HEK293 (cell line): Measurements from ENCODE around the gene ITPR3.

ENCODE experiments used
- KLF8 ChIP-seq: fragments of 450-650 bp; formaldehyde crosslinking; IDR thresholded peaks from 2 replicates; pipeline ENCODE4 v1.5.1; 2016; ENCODE audit warnings: missing biosample characterization, missing genetic modification characterization
- MYNN ChIP-seq: fragments of 450-650 bp; formaldehyde crosslinking; IDR thresholded peaks from 2 replicates; pipeline ENCODE4 v1.5.1; 2016; ENCODE audit warnings: missing biosample characterization, missing genetic modification characterization, borderline replicate concordance
- SCRT1 ChIP-seq: fragments of 450-650 bp; formaldehyde crosslinking; IDR thresholded peaks from 2 replicates; pipeline ENCODE4 v1.5.1; 2016; ENCODE audit warnings: missing biosample characterization, missing genetic modification characterization, borderline replicate concordance
- SP2 ChIP-seq: fragments of 450-650 bp; formaldehyde crosslinking; IDR thresholded peaks from 2 replicates; pipeline ENCODE4 v1.5.1; 2016; ENCODE audit warnings: missing biosample characterization, missing genetic modification characterization
- ZBTB20 ChIP-seq: fragments of 450-650 bp; formaldehyde crosslinking; IDR thresholded peaks from 2 replicates; pipeline ENCODE4 v1.5.1; 2016; ENCODE audit warnings: missing biosample characterization, missing genetic modification characterization
- ZBTB7A ChIP-seq: fragments of 450-650 bp; formaldehyde crosslinking; IDR thresholded peaks from 2 replicates; pipeline ENCODE4 v1.5.1; 2016; ENCODE audit warnings: low read depth, missing biosample characterization, missing genetic modification characterization
- ZFP37 ChIP-seq: fragments of 450-650 bp; formaldehyde crosslinking; IDR thresholded peaks from 2 replicates; pipeline ENCODE4 v1.5.1; 2016; ENCODE audit warnings: missing biosample characterization, missing genetic modification characterization
- ZFP41 ChIP-seq: fragments of 450-650 bp; formaldehyde crosslinking; IDR thresholded peaks from 2 replicates; pipeline ENCODE4 v1.5.1; 2016; ENCODE audit warnings: missing biosample characterization, missing genetic modification characterization, borderline replicate concordance
- ZNF114 ChIP-seq: fragments of 450-650 bp; formaldehyde crosslinking; IDR thresholded peaks from 2 replicates; pipeline ENCODE4 v1.5.0; 2017; ENCODE audit warnings: missing biosample characterization, missing genetic modification characterization
- ZNF133 ChIP-seq: fragments of 450-650 bp; formaldehyde crosslinking; IDR thresholded peaks from 2 replicates; pipeline ENCODE4 v1.5.1; 2016; ENCODE audit warnings: missing biosample characterization, missing genetic modification characterization
- ZNF138 ChIP-seq: fragments of 450-650 bp; formaldehyde crosslinking; IDR thresholded peaks from 2 replicates; pipeline ENCODE4 v1.5.1; 2016; ENCODE audit warnings: missing biosample characterization, missing genetic modification characterization, borderline replicate concordance
- ZNF248 ChIP-seq: fragments of 450-650 bp; formaldehyde crosslinking; IDR thresholded peaks from 2 replicates; pipeline ENCODE4 v1.5.1; 2017; ENCODE audit warnings: missing biosample characterization, missing genetic modification characterization
- ZNF292 ChIP-seq: fragments of 450-650 bp; formaldehyde crosslinking; IDR thresholded peaks from 2 replicates; pipeline ENCODE4 v1.5.1; 2016; ENCODE audit warnings: low read depth, missing biosample characterization, missing genetic modification characterization, borderline replicate concordance
- ZNF423 ChIP-seq: fragments of 450-650 bp; formaldehyde crosslinking; IDR thresholded peaks from 2 replicates; pipeline ENCODE4 v1.5.1; 2016; ENCODE audit warnings: missing biosample characterization, missing genetic modification characterization
- ZNF510 ChIP-seq: fragments of 450-650 bp; formaldehyde crosslinking; IDR thresholded peaks from 2 replicates; pipeline ENCODE4 v1.5.1; 2018; ENCODE audit warnings: mild to moderate bottlenecking, missing genetic modification characterization, missing biosample characterization; ENCODE audit not compliant: insufficient replicate concordance
- ZNF521 ChIP-seq: fragments of 450-650 bp; formaldehyde crosslinking; IDR thresholded peaks from 2 replicates; pipeline ENCODE4 v1.5.1; 2017; ENCODE audit warnings: missing biosample characterization, mild to moderate bottlenecking, missing genetic modification characterization
- ZNF623 ChIP-seq: fragments of 450-650 bp; formaldehyde crosslinking; IDR thresholded peaks from 2 replicates; pipeline ENCODE4 v1.5.1; 2016; ENCODE audit warnings: missing biosample characterization, missing genetic modification characterization
- ZNF670 ChIP-seq: fragments of 450-650 bp; formaldehyde crosslinking; IDR thresholded peaks from 2 replicates; pipeline ENCODE4 v1.5.1; 2016; ENCODE audit warnings: missing biosample characterization, missing genetic modification characterization, low read depth
- ZNF707 ChIP-seq: fragments of 450-650 bp; formaldehyde crosslinking; IDR thresholded peaks from 2 replicates; pipeline ENCODE4 v1.5.1; 2016; ENCODE audit warnings: missing biosample characterization, missing genetic modification characterization
- ZNF776 ChIP-seq: fragments of 450-650 bp; formaldehyde crosslinking; IDR thresholded peaks from 2 replicates; pipeline ENCODE4 v1.5.0; 2017; ENCODE audit warnings: missing biosample characterization, missing genetic modification characterization, borderline replicate concordance
- ZNF843 ChIP-seq: fragments of 450-650 bp; formaldehyde crosslinking; IDR thresholded peaks from 2 replicates; pipeline ENCODE4 v1.5.1; 2016; ENCODE audit warnings: missing biosample characterization, missing genetic modification characterization
- ZSCAN30 ChIP-seq: fragments of 450-650 bp; IDR thresholded peaks from 2 replicates; pipeline ENCODE4 v1.5.1; 2018; ENCODE audit warnings: missing biosample characterization, mild to moderate bottlenecking, missing genetic modification characterization, moderate library complexity
- TF ChIP-seq, protein P1 (sequence below): fragments of 450-650 bp; formaldehyde crosslinking; IDR thresholded peaks from 2 replicates; pipeline ENCODE4 v1.5.1; 2016; ENCODE audit warnings: missing biosample characterization, missing genetic modification characterization
- TF ChIP-seq, protein P2 (sequence below): fragments of 450-650 bp; IDR thresholded peaks from 2 replicates; pipeline ENCODE4 v1.5.1; 2018; ENCODE audit warnings: missing biosample characterization, missing genetic modification characterization
- TF ChIP-seq, protein P3 (sequence below): IDR thresholded peaks from 2 replicates; pipeline ENCODE4 v1.6.1; 2011; ENCODE audit warnings: mild to moderate bottlenecking, low read depth, low read length, borderline replicate concordance
- TF ChIP-seq, protein P4 (sequence below): fragments of 450-650 bp; formaldehyde crosslinking; IDR thresholded peaks from 2 replicates; pipeline ENCODE4 v1.5.1; 2016; ENCODE audit warnings: missing biosample characterization, missing genetic modification characterization
- TF ChIP-seq, protein P5 (sequence below): fragments of 450-650 bp; formaldehyde crosslinking; IDR thresholded peaks from 2 replicates; pipeline ENCODE4 v1.5.1; 2016; ENCODE audit warnings: missing biosample characterization, missing genetic modification characterization
- TF ChIP-seq, protein P6 (sequence below): fragments of 450-650 bp; formaldehyde crosslinking; IDR thresholded peaks from 2 replicates; pipeline ENCODE4; 2016; ENCODE audit warnings: missing biosample characterization, missing genetic modification characterization
- TF ChIP-seq, protein P7 (sequence below): fragments of 450-650 bp; formaldehyde crosslinking; IDR thresholded peaks from 2 replicates; pipeline ENCODE4 v1.5.1; 2017; ENCODE audit warnings: missing biosample characterization, missing genetic modification characterization

ITPR3 gene

DNA sequence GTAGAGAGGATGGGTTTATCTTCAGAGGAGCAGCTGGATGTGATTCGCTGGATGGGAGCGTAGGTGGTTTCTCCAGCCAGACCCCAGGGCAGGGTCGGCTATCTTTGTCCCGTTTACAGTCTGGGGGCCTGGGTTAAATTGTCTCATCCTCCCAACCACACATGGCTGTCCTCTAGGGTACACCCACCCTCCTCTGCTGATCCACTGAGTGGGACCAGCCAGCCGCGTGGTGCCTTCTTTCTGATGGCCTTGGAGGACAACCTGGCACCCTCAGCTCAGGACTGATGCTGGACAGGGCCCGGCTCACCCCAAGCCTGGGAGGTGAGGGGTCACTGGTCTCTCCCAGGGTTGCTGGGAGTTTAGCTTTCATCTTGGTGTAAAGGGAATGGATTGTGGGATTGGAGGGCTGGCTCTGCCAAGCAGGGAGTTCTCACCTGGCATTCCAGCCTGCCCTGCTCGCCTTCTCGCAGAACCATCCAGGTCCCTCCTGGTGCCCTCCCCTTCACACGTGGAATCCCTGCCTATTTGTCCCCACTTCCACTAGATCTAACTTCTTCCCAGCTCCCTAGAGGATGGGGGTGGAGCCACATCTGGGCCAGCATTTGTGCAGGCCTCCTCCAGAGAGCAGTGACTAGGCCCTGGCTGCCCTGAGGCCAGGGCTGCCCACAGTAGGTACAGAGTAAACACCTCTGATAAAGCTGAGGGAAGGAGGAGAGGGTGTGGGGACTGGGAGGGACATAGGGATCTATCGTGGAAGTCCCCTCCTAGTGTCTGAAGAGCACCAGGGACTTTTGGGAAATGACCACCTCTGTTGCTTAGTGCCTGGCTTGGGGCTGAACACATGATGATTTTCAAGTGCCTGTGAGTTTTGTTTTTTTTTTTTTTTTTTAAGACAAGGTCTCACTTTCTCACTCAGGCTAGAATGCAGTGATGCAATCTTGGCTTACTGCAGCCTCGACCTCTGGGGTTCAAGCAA is 1.6 kb downstream of the ITPR3 start (continued):
- no peak for TF ChIP-seq ZNF843 (tag by site-specific recombination)
- no peak for TF ChIP-seq ZNF133 (tag by site-specific recombination)
- TF ChIP-seq ZNF623, result no peak
- TF ChIP-seq ZFP41 (tag by site-specific recombination), result no peak
- no peak for TF ChIP-seq ZNF423 (tag by site-specific recombination)
- TF ChIP-seq SCRT1, result no peak
- peak; percentile 55 for TF ChIP-seq SP2 (tag by site-specific recombination)
- TF ChIP-seq, protein P1, sequence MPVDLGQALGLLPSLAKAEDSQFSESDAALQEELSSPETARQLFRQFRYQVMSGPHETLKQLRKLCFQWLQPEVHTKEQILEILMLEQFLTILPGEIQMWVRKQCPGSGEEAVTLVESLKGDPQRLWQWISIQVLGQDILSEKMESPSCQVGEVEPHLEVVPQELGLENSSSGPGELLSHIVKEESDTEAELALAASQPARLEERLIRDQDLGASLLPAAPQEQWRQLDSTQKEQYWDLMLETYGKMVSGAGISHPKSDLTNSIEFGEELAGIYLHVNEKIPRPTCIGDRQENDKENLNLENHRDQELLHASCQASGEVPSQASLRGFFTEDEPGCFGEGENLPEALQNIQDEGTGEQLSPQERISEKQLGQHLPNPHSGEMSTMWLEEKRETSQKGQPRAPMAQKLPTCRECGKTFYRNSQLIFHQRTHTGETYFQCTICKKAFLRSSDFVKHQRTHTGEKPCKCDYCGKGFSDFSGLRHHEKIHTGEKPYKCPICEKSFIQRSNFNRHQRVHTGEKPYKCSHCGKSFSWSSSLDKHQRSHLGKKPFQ (tag by site-specific recombination), result no peak
- TF ChIP-seq, protein P2, sequence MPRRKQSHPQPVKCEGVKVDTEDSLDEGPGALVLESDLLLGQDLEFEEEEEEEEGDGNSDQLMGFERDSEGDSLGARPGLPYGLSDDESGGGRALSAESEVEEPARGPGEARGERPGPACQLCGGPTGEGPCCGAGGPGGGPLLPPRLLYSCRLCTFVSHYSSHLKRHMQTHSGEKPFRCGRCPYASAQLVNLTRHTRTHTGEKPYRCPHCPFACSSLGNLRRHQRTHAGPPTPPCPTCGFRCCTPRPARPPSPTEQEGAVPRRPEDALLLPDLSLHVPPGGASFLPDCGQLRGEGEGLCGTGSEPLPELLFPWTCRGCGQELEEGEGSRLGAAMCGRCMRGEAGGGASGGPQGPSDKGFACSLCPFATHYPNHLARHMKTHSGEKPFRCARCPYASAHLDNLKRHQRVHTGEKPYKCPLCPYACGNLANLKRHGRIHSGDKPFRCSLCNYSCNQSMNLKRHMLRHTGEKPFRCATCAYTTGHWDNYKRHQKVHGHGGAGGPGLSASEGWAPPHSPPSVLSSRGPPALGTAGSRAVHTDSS (tag by site-specific recombination), result no peak
- TF ChIP-seq, protein P3, sequence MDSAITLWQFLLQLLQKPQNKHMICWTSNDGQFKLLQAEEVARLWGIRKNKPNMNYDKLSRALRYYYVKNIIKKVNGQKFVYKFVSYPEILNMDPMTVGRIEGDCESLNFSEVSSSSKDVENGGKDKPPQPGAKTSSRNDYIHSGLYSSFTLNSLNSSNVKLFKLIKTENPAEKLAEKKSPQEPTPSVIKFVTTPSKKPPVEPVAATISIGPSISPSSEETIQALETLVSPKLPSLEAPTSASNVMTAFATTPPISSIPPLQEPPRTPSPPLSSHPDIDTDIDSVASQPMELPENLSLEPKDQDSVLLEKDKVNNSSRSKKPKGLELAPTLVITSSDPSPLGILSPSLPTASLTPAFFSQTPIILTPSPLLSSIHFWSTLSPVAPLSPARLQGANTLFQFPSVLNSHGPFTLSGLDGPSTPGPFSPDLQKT, result no peak
- no peak for TF ChIP-seq ZNF292
- TF ChIP-seq KLF8 (tag by site-specific recombination), result peak; percentile 33; the same call in 1 of the 2 replicates
- TF ChIP-seq, protein P4, sequence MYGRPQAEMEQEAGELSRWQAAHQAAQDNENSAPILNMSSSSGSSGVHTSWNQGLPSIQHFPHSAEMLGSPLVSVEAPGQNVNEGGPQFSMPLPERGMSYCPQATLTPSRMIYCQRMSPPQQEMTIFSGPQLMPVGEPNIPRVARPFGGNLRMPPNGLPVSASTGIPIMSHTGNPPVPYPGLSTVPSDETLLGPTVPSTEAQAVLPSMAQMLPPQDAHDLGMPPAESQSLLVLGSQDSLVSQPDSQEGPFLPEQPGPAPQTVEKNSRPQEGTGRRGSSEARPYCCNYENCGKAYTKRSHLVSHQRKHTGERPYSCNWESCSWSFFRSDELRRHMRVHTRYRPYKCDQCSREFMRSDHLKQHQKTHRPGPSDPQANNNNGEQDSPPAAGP (tag by site-specific recombination), result peak; percentile 79; the same call in 1 of the 2 replicates
- no peak for TF ChIP-seq ZNF114
- no peak for TF ChIP-seq ZNF248 (tag by site-specific recombination)
- TF ChIP-seq ZNF510 (tag by site-specific recombination), result no peak
- TF ChIP-seq MYNN, result no peak
- TF ChIP-seq, protein P5, sequence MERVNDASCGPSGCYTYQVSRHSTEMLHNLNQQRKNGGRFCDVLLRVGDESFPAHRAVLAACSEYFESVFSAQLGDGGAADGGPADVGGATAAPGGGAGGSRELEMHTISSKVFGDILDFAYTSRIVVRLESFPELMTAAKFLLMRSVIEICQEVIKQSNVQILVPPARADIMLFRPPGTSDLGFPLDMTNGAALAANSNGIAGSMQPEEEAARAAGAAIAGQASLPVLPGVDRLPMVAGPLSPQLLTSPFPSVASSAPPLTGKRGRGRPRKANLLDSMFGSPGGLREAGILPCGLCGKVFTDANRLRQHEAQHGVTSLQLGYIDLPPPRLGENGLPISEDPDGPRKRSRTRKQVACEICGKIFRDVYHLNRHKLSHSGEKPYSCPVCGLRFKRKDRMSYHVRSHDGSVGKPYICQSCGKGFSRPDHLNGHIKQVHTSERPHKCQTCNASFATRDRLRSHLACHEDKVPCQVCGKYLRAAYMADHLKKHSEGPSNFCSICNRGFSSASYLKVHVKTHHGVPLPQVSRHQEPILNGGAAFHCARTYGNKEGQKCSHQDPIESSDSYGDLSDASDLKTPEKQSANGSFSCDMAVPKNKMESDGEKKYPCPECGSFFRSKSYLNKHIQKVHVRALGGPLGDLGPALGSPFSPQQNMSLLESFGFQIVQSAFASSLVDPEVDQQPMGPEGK, result peak; percentile 62
- TF ChIP-seq ZNF707 (tag by site-specific recombination), result no peak
- no peak for TF ChIP-seq ZFP37
- TF ChIP-seq ZBTB7A, result no peak
- TF ChIP-seq ZNF776, result no peak
- no peak for TF ChIP-seq ZNF521 (tag by site-specific recombination)
- TF ChIP-seq, protein P6, sequence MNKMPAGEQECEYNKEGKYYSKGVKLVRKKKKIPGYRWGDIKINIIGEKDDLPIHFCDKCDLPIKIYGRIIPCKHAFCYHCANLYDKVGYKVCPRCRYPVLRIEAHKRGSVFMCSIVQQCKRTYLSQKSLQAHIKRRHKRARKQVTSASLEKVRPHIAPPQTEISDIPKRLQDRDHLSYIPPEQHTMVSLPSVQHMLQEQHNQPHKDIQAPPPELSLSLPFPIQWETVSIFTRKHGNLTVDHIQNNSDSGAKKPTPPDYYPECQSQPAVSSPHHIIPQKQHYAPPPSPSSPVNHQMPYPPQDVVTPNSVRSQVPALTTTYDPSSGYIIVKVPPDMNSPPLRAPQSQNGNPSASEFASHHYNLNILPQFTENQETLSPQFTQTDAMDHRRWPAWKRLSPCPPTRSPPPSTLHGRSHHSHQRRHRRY (tag by site-specific recombination), result no peak
- TF ChIP-seq ZSCAN30 (tag by site-specific recombination), result 0 out of 2 replicates have a peak, but pooled peaks have one; percentile 41
- TF ChIP-seq ZNF138 (tag by site-specific recombination), result no peak
- TF ChIP-seq, protein P7, sequence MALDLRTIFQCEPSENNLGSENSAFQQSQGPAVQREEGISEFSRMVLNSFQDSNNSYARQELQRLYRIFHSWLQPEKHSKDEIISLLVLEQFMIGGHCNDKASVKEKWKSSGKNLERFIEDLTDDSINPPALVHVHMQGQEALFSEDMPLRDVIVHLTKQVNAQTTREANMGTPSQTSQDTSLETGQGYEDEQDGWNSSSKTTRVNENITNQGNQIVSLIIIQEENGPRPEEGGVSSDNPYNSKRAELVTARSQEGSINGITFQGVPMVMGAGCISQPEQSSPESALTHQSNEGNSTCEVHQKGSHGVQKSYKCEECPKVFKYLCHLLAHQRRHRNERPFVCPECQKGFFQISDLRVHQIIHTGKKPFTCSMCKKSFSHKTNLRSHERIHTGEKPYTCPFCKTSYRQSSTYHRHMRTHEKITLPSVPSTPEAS (tag by site-specific recombination), result no peak
- TF ChIP-seq ZNF670 (tag by site-specific recombination), result no peak
- peak; percentile 36 for TF ChIP-seq ZBTB20 (tag by site-specific recombination)
